ENCODE measurements around the gene KDM4C. TPM values are rescaled to one million over a fixed set of nuclear protein-coding genes. Genes with fewer than 3 reads are reported as not detected.

The KDM4C gene
- total RNA-seq, 1 donor = 50.7 TPM

DNA sequence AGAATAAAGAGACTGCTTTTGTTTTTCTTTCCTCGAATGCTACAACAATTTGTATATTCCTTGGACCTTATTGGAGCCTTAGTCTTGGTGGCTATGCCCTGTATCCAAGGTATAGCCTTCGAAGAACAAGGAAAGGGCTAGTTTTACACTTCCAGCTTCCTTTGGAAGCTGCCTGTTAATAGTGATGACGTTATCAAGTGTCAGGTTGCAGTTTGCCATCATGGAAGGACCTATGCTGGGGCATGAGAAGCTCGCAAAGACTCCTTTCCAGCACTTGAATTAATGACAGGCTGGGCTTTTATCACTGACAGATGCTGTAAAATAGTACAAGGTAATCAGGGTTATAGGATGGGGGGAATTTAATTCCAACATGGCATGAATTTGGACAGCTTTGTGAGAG is 157.9 kb downstream of the KDM4C start:
- H3K4me1 ChIP-seq (ENCODE audit: insufficient read depth, low read length) = no peaks in the 10 kb centered on the region
- no peak overlapping the region for H3K27ac ChIP-seq (ENCODE audit: low read depth, low read length)
- no peaks in the 10 kb centered on the region for H3K36me3 ChIP-seq (ENCODE audit: insufficient read depth, low read length)
- H3K4me3 ChIP-seq (ENCODE audit: insufficient read depth, low read length) = no peak overlapping the region
- no peak for DNase-seq (ENCODE audit: insufficient read length, low spot score, missing footprints)
- H3K9me3 ChIP-seq (ENCODE audit: low read depth, low read length) = no peaks in the 10 kb centered on the region
- no peak overlapping the region for H2AFZ ChIP-seq (ENCODE audit: low read length)
- TF ChIP-seq CTCF (IDR thresholded peaks at IDR 0.05; ENCODE audit: extremely low read depth, low read depth, low read length) = no peak
- H4K20me1 ChIP-seq (ENCODE audit: insufficient read depth, low read length) = peaks cover 9% of the 10 kb centered on the region
- H3K4me2 ChIP-seq (ENCODE audit: insufficient read depth, low read length) = no peak overlapping the region
- H3K79me2 ChIP-seq (ENCODE audit: insufficient read depth, low read length) = no peaks in the 10 kb centered on the region
- H3K27me3 ChIP-seq (ENCODE audit: insufficient read depth, low read length) = no peaks in the 10 kb centered on the region

DNA sequence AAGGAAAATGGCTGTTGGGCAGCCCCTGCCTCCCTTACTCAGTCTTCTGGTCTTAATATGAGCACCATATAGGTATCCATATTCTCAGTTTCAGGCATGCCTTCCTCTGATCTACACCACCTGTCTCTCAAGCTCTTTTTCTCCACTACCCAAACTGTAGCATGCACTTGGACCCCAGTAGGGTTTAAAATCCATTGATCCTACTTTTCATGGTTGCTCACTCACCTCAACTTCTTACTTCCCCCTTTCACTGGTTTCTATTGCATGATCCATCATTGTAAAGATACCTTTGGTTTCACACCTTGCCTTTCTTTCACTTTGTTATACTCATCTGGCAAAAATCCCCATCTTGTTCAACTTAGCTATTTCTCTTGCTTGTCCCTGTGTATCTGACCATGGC is 159.4 kb downstream of the KDM4C start:
- H3K36me3 ChIP-seq (ENCODE audit: insufficient read depth, low read length) = no peaks in the 10 kb centered on the region
- no peak for TF ChIP-seq CTCF (IDR thresholded peaks at IDR 0.05; ENCODE audit: extremely low read depth, low read depth, low read length)
- H3K4me3 ChIP-seq (ENCODE audit: insufficient read depth, low read length) = no peak overlapping the region
- H3K4me2 ChIP-seq (ENCODE audit: insufficient read depth, low read length) = no peak overlapping the region
- peaks cover 6% of the 10 kb centered on the region for H4K20me1 ChIP-seq (ENCODE audit: insufficient read depth, low read length)
- DNase-seq (ENCODE audit: insufficient read length, low spot score, missing footprints) = no peak
- H3K79me2 ChIP-seq (ENCODE audit: insufficient read depth, low read length) = no peaks in the 10 kb centered on the region
- H2AFZ ChIP-seq (ENCODE audit: low read length) = no peak overlapping the region
- H3K4me1 ChIP-seq (ENCODE audit: insufficient read depth, low read length) = no peaks in the 10 kb centered on the region
- no peaks in the 10 kb centered on the region for H3K9me3 ChIP-seq (ENCODE audit: low read depth, low read length)
- no peaks in the 10 kb centered on the region for H3K27me3 ChIP-seq (ENCODE audit: insufficient read depth, low read length)
- H3K27ac ChIP-seq (ENCODE audit: low read depth, low read length) = no peak overlapping the region

DNA sequence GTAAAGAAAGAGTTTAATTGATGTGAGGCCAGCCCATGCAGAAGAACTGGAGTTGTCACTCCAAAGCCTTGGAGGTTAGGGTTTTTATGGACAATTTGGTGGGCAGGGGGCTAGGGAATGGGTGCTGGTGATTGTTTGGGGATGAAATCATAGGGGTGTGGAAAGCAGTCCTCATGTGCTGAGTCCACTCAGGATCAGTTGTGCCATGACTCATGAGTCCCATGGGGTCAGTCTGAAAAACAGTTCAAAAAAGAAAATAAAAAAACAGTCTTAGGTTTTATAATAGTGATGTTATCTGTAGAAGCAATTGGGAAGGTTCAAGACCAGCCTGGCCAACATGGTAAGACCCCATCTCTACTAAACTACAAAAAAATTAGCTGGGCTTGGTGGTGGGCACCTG is 162.3 kb downstream of the KDM4C start:
- H3K27ac ChIP-seq (ENCODE audit: low read depth, low read length) = no peak overlapping the region
- TF ChIP-seq CTCF (IDR thresholded peaks at IDR 0.05; ENCODE audit: extremely low read depth, low read depth, low read length) = no peak
- no peaks in the 10 kb centered on the region for H3K79me2 ChIP-seq (ENCODE audit: insufficient read depth, low read length)
- no peak overlapping the region for H3K4me2 ChIP-seq (ENCODE audit: insufficient read depth, low read length)
- no peak for DNase-seq (ENCODE audit: insufficient read length, low spot score, missing footprints)
- H3K27me3 ChIP-seq (ENCODE audit: insufficient read depth, low read length) = no peaks in the 10 kb centered on the region
- no peak overlapping the region for H3K4me3 ChIP-seq (ENCODE audit: insufficient read depth, low read length)
- H3K9me3 ChIP-seq (ENCODE audit: low read depth, low read length) = no peaks in the 10 kb centered on the region
- no peak overlapping the region for H2AFZ ChIP-seq (ENCODE audit: low read length)
- H3K4me1 ChIP-seq (ENCODE audit: insufficient read depth, low read length) = no peaks in the 10 kb centered on the region
- peaks cover 4% of the 10 kb centered on the region for H4K20me1 ChIP-seq (ENCODE audit: insufficient read depth, low read length)
- no peaks in the 10 kb centered on the region for H3K36me3 ChIP-seq (ENCODE audit: insufficient read depth, low read length)

DNA sequence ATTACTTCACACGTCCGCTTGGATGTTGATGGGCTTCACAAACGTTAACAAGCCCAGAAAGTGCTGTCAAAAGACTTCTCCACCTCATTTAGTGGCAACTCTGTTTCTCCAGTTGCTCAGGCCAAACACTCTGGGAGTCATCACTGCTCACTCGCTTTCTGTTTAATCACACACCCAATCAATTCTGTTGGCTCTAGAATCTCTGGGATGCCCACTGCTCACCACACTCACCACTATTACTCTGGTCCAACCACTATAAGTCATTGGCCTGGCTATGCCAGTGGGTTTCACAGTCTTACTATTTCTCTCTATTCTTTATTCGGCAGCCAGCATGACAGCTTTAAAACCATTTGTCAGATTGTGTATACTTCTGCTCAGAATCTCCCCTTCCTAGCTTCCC is 163.5 kb downstream of the KDM4C start:
- no peak for DNase-seq (ENCODE audit: insufficient read length, low spot score, missing footprints)
- no peaks in the 10 kb centered on the region for H3K36me3 ChIP-seq (ENCODE audit: insufficient read depth, low read length)
- H3K27me3 ChIP-seq (ENCODE audit: insufficient read depth, low read length) = no peaks in the 10 kb centered on the region
- H3K9me3 ChIP-seq (ENCODE audit: low read depth, low read length) = no peaks in the 10 kb centered on the region
- no peak for TF ChIP-seq CTCF (IDR thresholded peaks at IDR 0.05; ENCODE audit: extremely low read depth, low read depth, low read length)
- no peak overlapping the region for H2AFZ ChIP-seq (ENCODE audit: low read length)
- no peak overlapping the region for H3K4me3 ChIP-seq (ENCODE audit: insufficient read depth, low read length)
- H3K4me1 ChIP-seq (ENCODE audit: insufficient read depth, low read length) = no peaks in the 10 kb centered on the region
- peaks cover 4% of the 10 kb centered on the region for H4K20me1 ChIP-seq (ENCODE audit: insufficient read depth, low read length)
- H3K27ac ChIP-seq (ENCODE audit: low read depth, low read length) = no peak overlapping the region
- no peaks in the 10 kb centered on the region for H3K79me2 ChIP-seq (ENCODE audit: insufficient read depth, low read length)
- no peak overlapping the region for H3K4me2 ChIP-seq (ENCODE audit: insufficient read depth, low read length)

Measured in osteoblast (primary cell).